Kidney capillary endothelial cell (primary cell): ENCODE measurements around the gene ADCYAP1R1.
A peak's percentile ranks its signal among the peaks of the same experiment; 100 is the strongest.
"Not testable (repeated sequence)": the region's sequence is repeated elsewhere in the genome, so short reads cannot be mapped to it uniquely, and the experiment has no call there.

Source experiments
- DNase-seq: peaks from one replicate; pipeline ENCODE4 v3.0.0-alpha.2; 2018; ENCODE audit warnings: low spot score

The ADCYAP1R1 gene

DNA sequence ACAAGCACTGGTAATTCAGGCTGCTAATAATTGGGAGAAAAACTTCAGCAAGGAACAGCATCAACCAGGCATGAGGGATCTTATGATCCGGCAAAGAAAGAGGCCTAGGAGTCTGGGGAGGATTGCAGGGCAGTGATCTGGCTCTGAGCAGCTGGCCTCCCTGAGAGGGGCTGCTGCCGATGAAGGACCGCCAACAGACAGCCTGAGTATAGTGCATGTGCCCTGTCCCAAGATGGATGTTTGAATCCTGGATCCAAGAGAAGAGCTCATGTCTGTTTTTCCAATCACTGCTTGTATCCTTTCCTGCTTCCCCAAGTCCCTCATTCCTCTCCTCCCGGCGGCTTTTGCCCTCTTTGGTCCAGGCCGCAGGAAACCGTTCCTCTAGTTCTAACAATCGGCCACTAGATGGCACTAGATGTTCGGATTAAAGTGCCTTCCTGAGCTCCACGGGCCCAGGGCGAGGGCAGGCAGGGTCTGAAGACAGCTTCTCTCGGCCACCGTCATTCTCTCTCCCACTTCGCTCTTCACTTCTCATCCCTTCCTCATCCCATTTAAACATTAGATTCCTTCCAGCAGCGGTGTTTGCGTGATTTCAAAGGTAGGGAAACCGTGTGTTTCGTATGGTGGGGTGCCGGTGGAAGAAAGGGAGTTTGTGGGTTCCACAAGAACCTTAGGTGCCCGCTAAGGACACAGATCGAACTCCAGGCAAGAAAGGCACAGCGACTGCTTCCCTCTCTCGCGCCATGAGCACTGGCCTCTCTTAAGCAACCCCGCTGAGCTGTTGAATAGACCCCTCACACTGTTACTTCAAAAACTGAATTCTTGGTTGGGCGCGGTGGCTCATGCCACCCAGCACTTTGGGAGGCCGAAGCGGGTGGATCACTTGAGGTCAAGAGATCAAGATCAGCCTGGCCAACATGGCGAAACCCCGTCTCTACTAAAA, 82.4 kb downstream of the ADCYAP1R1 start:
- peak; percentile 61 for DNase-seq

- no peak for DNase-seq
Observed at GRCh38 chr7:31137234-31137633, 85.1 kb downstream of the ADCYAP1R1 start.

DNA sequence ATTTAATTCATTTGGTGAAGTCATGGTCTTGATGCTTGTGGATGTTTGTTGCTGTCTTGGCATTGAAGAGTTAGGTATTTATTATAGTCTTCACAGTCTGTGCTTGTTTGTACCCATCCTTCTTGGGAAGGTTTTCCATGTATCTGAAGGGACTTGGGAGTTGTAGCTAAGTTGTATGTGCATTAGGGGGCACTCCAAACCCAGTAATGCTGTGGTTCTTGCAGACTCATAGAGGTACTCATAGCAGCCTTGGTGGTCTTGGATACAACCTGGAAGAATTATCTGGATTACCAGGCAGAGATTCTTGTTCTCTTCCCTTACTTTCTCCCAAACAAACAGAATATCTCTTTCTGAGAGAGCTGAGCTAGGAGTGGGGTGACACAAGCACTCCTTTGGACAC, 93.2 kb downstream of the ADCYAP1R1 start:
- DNase-seq, result no peak

- DNase-seq, result no peak
Observed at GRCh38 chr7:31146030-31146429, 93.9 kb downstream of the ADCYAP1R1 start.

- DNase-seq, result no peak
Observed at GRCh38 chr7:31146538-31146937, 94.4 kb downstream of the ADCYAP1R1 start.

GRCh38 chr7:31151849-31152248, 99.7 kb downstream of the ADCYAP1R1 start:
- DNase-seq, result no peak

- DNase-seq, result not testable (repeated sequence)
Observed at GRCh38 chr7:31153318-31153717, 101.2 kb downstream of the ADCYAP1R1 start.

DNA sequence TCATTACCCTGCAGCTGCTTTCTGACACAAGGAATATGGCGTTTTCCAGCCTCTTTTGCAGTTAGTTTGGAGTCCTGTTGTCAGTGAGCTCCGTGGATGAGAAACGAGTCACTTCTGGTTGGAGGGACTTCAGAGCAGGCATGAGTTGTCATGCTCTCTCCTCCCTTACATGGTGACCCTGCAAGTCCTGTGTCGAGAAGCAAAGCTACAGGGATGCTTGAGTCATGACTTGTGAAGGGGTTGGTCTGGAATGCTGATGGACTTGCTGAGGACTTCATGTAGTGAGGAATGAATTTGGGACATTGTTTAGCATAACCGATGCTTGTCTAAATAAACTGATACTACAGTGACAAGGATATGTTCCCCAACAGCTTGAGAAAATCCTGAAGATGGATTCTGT, 108.8 kb downstream of the ADCYAP1R1 start:
- no peak for DNase-seq
